ENCODE results near the gene GNB1L. TPM values are rescaled to one million over a fixed set of nuclear protein-coding genes. Genes with fewer than 3 reads are reported as not detected.

The GNB1L gene
- total and polyA plus RNA-seq, 9 of the 15 experiments (the other 6 are each of a cell fraction or from before 2014, with no cell fraction given), result 0.56 to 50.5 (median 10.2) TPM

- peak in 1 of 2 experiments; percentile 84; a peak in 1 of 4 replicates for TF ChIP-seq CSDE1 (IDR thresholded peaks at IDR 0.05)
- TF ChIP-seq MTA1 (IDR thresholded peaks at IDR 0.05; ENCODE audit: borderline replicate concordance), result peak; percentile 19; the same call in 1 of the 2 replicates
- TF ChIP-seq ZC3H8 (IDR thresholded peaks at IDR 0.05), result peak; percentile 93; the same call in 1 of the 2 replicates
- TF ChIP-seq ERF (CRISPR knock-in tag; IDR thresholded peaks at IDR 0.05), result 0 out of 2 replicates have a peak, but pooled peaks have one; percentile 6
- TF ChIP-seq SUPT5H (IDR thresholded peaks at IDR 0.05), result 0 out of 2 replicates have a peak, but pooled peaks have one; percentile 34
- TF ChIP-seq HDAC6 (IDR thresholded peaks at IDR 0.05; ENCODE audit: low read depth, low read length), result 0 out of 2 replicates have a peak, but pooled peaks have one; percentile 67
- TF ChIP-seq MCM7 (IDR thresholded peaks at IDR 0.05), result peak in 1 of 2 experiments; percentile 97; a peak in 2 of 4 replicates
- TF ChIP-seq ZNF766 (CRISPR knock-in tag; conservative IDR thresholded peaks at IDR 0.05), result no peak
- 0 out of 2 replicates have a peak, but pooled peaks have one; percentile 28 for TF ChIP-seq SMARCE1 (IDR thresholded peaks at IDR 0.05)
- peak; percentile 85; the same call in 1 of the 2 replicates for TF ChIP-seq MCM3 (IDR thresholded peaks at IDR 0.05)
- TF ChIP-seq ETV6 (IDR thresholded peaks at IDR 0.05; ENCODE audit: borderline replicate concordance in 1 of 2, low read depth in 2 of 2, low read length in 1 of 2), result no peak
- no peak for TF ChIP-seq ETV6 (CRISPR knock-in tag; IDR thresholded peaks at IDR 0.05; ENCODE audit: borderline replicate concordance)
- peak; percentile 91; the same call in 1 of the 2 replicates for TF ChIP-seq HBP1 (CRISPR knock-in tag; IDR thresholded peaks at IDR 0.05)
- 0 out of 4 replicates have a peak, but pooled peaks of 1 of the 2 experiments have one; percentile 36 for TF ChIP-seq FOXK2 (conservative IDR thresholded peaks at IDR 0.05 in 1 of 2, IDR thresholded peaks at IDR 0.05 in 1 of 2; ENCODE audit: low read depth in 2 of 2)
- TF ChIP-seq OTX1 (CRISPR knock-in tag; IDR thresholded peaks at IDR 0.05), result peak; percentile 92
- no peak for TF ChIP-seq PML (IDR thresholded peaks at IDR 0.05; ENCODE audit: low read length)
- TF ChIP-seq ZBTB5 (IDR thresholded peaks at IDR 0.05), result peak; percentile 79; the same call in 1 of the 2 replicates
- TF ChIP-seq DNMT1 (IDR thresholded peaks at IDR 0.05), result peak; percentile 84; the same call in 1 of the 2 replicates
- 0 out of 2 replicates have a peak, but pooled peaks have one; percentile 4 for TF ChIP-seq E2F1 (CRISPR knock-in tag; IDR thresholded peaks at IDR 0.05)
- peak; percentile 92 for TF ChIP-seq NCOA4 (IDR thresholded peaks at IDR 0.05; ENCODE audit: partially characterized antibody)
- no peak for TF ChIP-seq ELK1 (CRISPR knock-in tag; IDR thresholded peaks at IDR 0.05)
- peak; percentile 97 for TF ChIP-seq HLTF (IDR thresholded peaks at IDR 0.05)
- TF ChIP-seq CBX2 (IDR thresholded peaks at IDR 0.05; ENCODE audit: insufficient read depth, low read length, poor library complexity, severe bottlenecking), result no peak
- peak; percentile 78 for TF ChIP-seq PHB2 (IDR thresholded peaks at IDR 0.05; ENCODE audit: low read depth)
- peak; percentile 90 for TF ChIP-seq ARHGAP35 (IDR thresholded peaks at IDR 0.05; ENCODE audit: partially characterized antibody)
Measured at GRCh38 chr22:19816372-19817119, 38.1 kb downstream of the GNB1L start (continued).
